OCI-LY1 (cell line): ENCODE results near the gene METTL8.

ENCODE experiments used
- H2AFZ ChIP-seq: fragments of 200-600 bp; sonication (generic), shearing (Covaris generic); 2 replicates; pipeline ENCODE4 v1.6.0; 2014; ENCODE audit warnings: antibody characterized with exemption, mild to moderate bottlenecking, low read length
- H3F3A ChIP-seq: fragments of 200-600 bp; sonication (generic), shearing (Covaris generic); 2 replicates; pipeline ENCODE4 v1.6.0; 2014; ENCODE audit warnings: mild to moderate bottlenecking, antibody characterized with exemption, low read length, moderate library complexity; ENCODE audit not compliant: insufficient read depth
- H3K27ac ChIP-seq: fragments of 200-600 bp; sonication (generic); 2 replicates; pipeline ENCODE4 v1.5.1; 2014; ENCODE audit warnings: low read length, mixed run types, mild to moderate bottlenecking, low read depth; ENCODE audit not compliant: poor library complexity, severe bottlenecking
- H3K27me3 ChIP-seq: fragments of 200-600 bp; sonication (generic); 2 replicates; pipeline ENCODE4 v1.6.0; 2014; ENCODE audit warnings: antibody characterized with exemption, mild to moderate bottlenecking, low read length, moderate library complexity; ENCODE audit not compliant: insufficient read depth
- H3K36me3 ChIP-seq: fragments of 200-600 bp; sonication (generic); 2 replicates; pipeline ENCODE4 v1.6.1; 2014; ENCODE audit warnings: mild to moderate bottlenecking, antibody characterized with exemption, low read length, moderate library complexity, mixed read lengths; ENCODE audit not compliant: insufficient read depth
- H3K4me1 ChIP-seq: fragments of 200-600 bp; sonication (generic); 2 replicates; pipeline ENCODE4 v1.5.1; 2014; ENCODE audit warnings: mild to moderate bottlenecking, low read length, moderate library complexity; ENCODE audit not compliant: insufficient read depth, severe bottlenecking
- H3K4me2 ChIP-seq: fragments of 200-600 bp; sonication (generic), shearing (Covaris generic); 2 replicates; pipeline ENCODE4 v1.6.1; 2014; ENCODE audit warnings: low read length
- H3K4me3 ChIP-seq: fragments of 200-600 bp; sonication (generic); 2 replicates; pipeline ENCODE4 v1.5.1; 2014; ENCODE audit warnings: low read length, low read depth, mild to moderate bottlenecking, mixed read lengths; ENCODE audit not compliant: poor library complexity, severe bottlenecking
- H3K79me2 ChIP-seq: fragments of 200-600 bp; shearing (Covaris generic); 2 replicates; pipeline ENCODE4 v1.6.1; 2016; ENCODE audit warnings: mixed run types, low read length, mixed read lengths; ENCODE audit not compliant: insufficient read depth
- H3K9ac ChIP-seq: fragments of 200-600 bp; sonication (generic), shearing (Covaris generic); 2 replicates; pipeline ENCODE4 v1.6.1; 2014; ENCODE audit warnings: mild to moderate bottlenecking, low read length, mixed read lengths
- H3K9me2 ChIP-seq: fragments of 200-600 bp; sonication (generic), shearing (Covaris generic); 2 replicates; pipeline ENCODE4 v1.6.1; 2014; ENCODE audit warnings: low read depth, mild to moderate bottlenecking, low read length, mixed read lengths
- H3K9me3 ChIP-seq: fragments of 200-600 bp; shearing (Covaris generic); 2 replicates; pipeline ENCODE4 v1.6.1; 2014; ENCODE audit warnings: low read length, mixed read lengths
- H4K20me1 ChIP-seq: fragments of 200-600 bp; sonication (generic), shearing (Covaris generic); 2 replicates; pipeline ENCODE4 v1.6.0; 2016; ENCODE audit warnings: mild to moderate bottlenecking, low read length; ENCODE audit not compliant: insufficient read depth
- EZH2 ChIP-seq: fragments of 200-600 bp; sonication (generic), shearing (Covaris generic); IDR thresholded peaks from 2 replicates; pipeline ENCODE4 v1.8.0; 2017; ENCODE audit warnings: borderline replicate concordance, mixed run types, mild to moderate bottlenecking, antibody characterized with exemption, low read length, moderate library complexity, mixed read lengths
- TF ChIP-seq, protein P1 (sequence below): fragments of 200-600 bp; sonication (generic), shearing (Covaris generic); IDR thresholded peaks from 2 replicates; pipeline ENCODE4 v1.5.1; 2017; ENCODE audit warnings: mild to moderate bottlenecking, antibody characterized with exemption, low read length, moderate library complexity, mixed read lengths

The METTL8 gene

DNA sequence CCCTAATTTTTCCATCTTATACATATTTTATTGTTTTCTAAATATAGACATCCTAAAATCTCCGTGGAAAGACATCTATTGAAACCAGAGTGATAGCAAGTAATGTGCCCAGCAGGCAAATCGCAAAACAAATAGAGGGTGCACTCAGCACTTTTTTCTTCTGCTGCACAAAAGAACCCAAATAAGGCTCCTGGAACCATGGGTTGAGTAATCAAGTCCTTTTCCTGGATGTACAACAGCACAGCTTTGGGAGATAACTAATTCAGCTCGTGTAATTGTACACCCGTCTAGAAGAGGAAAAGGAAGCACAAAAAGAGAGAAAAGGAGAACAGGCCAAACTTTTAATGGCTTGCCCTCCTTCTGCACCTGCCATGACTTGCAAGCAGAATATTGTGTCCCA lies 146.2 kb downstream of the METTL8 start:
- Histone ChIP-seq H3K4me1 (no peaks in the 10 kb centered on the region), H3K9me2 (no peaks in the 10 kb centered on the region), H3K27ac (no peak overlapping the region), H3K27me3 (no peaks in the 10 kb centered on the region), H3K36me3 (no peaks in the 10 kb centered on the region), H3K9me3 (no peaks in the 10 kb centered on the region), H4K20me1 (no peaks in the 10 kb centered on the region), H3K4me2 (no peak overlapping the region), H3K4me3 (no peak overlapping the region), H3K79me2 (no peaks in the 10 kb centered on the region), H3K9ac (no peak overlapping the region), H3F3A (no peaks in the 10 kb centered on the region), H2AFZ (no peak overlapping the region; the same call in 1 of the 2 replicates)
- TF ChIP-seq EZH2 = no peak
- TF ChIP-seq, protein P1, sequence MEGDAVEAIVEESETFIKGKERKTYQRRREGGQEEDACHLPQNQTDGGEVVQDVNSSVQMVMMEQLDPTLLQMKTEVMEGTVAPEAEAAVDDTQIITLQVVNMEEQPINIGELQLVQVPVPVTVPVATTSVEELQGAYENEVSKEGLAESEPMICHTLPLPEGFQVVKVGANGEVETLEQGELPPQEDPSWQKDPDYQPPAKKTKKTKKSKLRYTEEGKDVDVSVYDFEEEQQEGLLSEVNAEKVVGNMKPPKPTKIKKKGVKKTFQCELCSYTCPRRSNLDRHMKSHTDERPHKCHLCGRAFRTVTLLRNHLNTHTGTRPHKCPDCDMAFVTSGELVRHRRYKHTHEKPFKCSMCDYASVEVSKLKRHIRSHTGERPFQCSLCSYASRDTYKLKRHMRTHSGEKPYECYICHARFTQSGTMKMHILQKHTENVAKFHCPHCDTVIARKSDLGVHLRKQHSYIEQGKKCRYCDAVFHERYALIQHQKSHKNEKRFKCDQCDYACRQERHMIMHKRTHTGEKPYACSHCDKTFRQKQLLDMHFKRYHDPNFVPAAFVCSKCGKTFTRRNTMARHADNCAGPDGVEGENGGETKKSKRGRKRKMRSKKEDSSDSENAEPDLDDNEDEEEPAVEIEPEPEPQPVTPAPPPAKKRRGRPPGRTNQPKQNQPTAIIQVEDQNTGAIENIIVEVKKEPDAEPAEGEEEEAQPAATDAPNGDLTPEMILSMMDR = no peak

DNA sequence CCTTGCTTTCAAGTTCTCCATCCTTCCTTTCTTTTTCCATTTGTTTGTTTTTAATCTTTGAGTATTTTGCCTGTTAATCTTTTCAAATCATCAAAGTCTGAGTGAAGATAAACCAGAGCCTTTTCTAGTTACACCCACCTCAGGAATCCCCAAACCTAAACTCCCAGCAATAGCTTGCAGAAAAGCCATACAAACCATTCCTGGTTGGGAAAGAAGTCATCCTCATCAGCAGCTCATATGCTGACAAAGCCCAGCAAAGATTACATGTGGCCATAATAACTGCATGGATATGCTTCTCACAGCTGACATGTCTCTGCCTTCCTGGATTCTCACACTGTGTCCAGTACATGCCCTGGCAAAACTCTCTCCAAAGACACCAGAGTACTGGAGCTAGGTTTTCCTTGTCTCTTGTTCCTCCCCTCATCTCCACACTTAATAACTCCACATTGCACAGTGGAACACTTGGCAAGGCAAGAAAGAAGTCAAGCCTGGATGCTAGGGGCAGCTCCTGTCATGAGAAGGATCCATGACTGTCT lies 146.7 kb downstream of the METTL8 start:
- H3K9ac ChIP-seq = no peak overlapping the region
- H3K4me2 ChIP-seq = no peak overlapping the region
- no peaks in the 10 kb centered on the region for H3K27me3 ChIP-seq
- no peaks in the 10 kb centered on the region for H3K4me1 ChIP-seq
- H3K27ac ChIP-seq = no peak overlapping the region
- no peaks in the 10 kb centered on the region for H3F3A ChIP-seq
- no peak for TF ChIP-seq EZH2
- TF ChIP-seq, protein P1 = no peak
- H4K20me1 ChIP-seq = no peaks in the 10 kb centered on the region
- no peaks in the 10 kb centered on the region for H3K9me2 ChIP-seq
- H3K36me3 ChIP-seq = no peaks in the 10 kb centered on the region
- no peak overlapping the region for H3K4me3 ChIP-seq
- no peaks in the 10 kb centered on the region for H3K9me3 ChIP-seq
- no peaks in the 10 kb centered on the region for H3K79me2 ChIP-seq
- no peak overlapping the region for H2AFZ ChIP-seq

DNA sequence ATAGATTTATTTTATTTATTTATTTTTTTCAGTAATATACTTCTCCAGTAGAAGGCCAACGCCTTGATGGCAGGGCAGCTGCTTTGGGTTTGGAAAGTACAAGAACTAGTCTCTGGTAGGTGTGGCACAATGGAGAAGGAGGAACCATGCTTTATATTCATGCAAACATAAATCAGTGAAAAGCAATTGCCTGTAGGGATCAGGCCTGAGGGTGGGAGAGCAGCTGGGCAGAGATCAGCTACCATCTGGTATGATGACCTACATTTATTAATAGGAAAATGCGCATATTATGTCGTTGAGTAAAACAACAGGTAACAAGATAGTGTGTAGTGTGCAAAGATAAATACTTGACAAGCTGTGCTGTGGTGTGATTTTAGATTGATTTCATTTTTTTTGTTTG lies 152.7 kb downstream of the METTL8 start:
- Histone ChIP-seq H3K27me3 (no peaks in the 10 kb centered on the region), H3K27ac (no peak overlapping the region), H3F3A (no peaks in the 10 kb centered on the region), H3K4me3 (no peak overlapping the region), H3K4me1 (no peaks in the 10 kb centered on the region), H4K20me1 (no peaks in the 10 kb centered on the region), H2AFZ (no peak overlapping the region), H3K9ac (no peak overlapping the region), H3K9me3 (peaks cover 4% of the 10 kb centered on the region; the same call in 1 of the 2 replicates), H3K79me2 (no peaks in the 10 kb centered on the region), H3K9me2 (no peaks in the 10 kb centered on the region), H3K4me2 (no peak overlapping the region), H3K36me3 (no peaks in the 10 kb centered on the region)
- TF ChIP-seq EZH2 = no peak
- TF ChIP-seq, protein P1 = no peak
